HG03571 (cell line): ENCODE measurements around the gene RGS12.
"Not testable (repeated sequence)": the region's sequence is repeated elsewhere in the genome, so short reads cannot be mapped to it uniquely, and the experiment has no call there.

Experiments used
- ATAC-seq: cut with Tn5 transposase; IDR thresholded peaks from one replicate; pipeline ENCODE4 v1.9.1; 2021; ENCODE audit not compliant: unreplicated experiment

The RGS12 gene

DNA sequence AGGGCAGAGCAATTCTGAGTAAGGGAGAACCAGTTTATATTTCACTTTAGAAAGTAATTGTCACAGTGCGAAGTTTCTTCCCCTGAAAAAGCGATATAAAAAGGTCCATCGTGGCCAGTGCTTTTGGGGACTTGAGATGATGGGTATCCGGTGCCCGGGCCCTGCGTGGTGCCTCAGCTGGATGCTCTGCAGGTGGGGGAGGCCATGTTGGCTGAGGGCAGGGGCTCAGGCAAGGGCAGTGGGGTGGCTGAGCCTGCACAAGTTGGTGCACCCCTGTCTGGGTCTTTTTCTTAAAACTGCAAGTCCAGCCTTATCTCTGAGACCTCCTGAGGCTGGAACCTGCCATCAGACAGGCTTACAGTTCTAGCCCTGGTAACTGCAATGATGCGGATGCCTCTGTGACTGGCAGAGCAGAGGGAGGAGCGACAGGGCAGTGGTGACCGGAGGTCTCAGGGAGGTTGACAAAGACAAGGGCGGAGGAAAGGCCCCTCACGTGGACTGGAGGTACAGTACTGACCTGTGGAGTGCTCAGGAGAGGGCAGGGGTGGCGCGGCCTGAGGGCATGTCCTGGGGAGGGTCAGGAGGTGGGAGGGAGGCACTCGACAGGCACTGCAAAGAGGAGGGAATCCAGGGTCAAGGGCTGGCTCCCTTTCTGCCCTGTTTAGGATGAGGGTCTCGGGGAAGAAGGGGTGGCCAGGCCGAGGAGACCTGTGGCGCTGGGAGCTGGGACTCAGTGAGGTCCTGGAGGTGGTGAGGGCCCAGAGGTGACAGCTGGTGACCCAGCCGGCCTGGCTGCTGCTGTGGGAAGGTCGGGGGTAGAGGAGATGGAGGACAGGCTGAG lies 1.8 kb downstream of the RGS12 start:
- no peak for ATAC-seq

DNA sequence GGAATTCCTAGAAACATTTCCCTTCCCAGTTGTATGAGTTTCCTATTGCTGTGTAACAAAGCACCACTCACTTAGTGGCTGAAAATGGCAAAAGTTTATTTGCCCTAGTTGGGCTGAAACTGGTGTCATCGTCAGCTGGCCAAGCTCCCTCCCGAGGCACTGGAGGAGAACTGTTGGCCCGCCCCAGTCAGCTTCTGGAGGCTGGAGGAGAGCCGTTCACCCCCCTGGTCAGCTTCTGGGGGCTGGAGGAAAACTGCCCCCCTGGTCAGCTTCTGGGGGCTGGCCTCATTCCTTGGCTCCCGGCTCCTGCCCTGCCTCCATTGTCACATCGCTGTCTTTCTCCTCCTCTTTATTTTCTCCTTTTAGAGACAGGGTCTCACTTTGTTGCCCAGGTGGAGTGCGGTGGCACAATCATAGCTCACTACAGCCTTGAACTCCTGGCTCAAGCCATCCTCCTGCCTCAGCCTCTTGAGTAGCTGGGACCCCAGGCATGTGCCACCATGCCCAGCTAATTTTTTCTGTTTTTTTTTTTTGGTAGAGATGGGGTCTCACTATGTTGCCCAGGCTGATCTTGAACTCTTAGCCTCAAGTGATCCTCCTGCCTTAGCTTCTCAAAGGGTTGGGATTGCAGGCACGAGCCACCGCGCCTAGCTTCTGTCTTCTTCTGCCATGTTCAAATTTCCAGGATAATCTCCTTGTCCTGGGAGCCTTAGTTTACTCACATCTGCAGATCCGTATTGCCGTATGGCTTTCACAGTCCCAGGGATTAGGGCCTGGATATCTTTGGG lies 3.2 kb downstream of the RGS12 start:
- ATAC-seq, result no peak

DNA sequence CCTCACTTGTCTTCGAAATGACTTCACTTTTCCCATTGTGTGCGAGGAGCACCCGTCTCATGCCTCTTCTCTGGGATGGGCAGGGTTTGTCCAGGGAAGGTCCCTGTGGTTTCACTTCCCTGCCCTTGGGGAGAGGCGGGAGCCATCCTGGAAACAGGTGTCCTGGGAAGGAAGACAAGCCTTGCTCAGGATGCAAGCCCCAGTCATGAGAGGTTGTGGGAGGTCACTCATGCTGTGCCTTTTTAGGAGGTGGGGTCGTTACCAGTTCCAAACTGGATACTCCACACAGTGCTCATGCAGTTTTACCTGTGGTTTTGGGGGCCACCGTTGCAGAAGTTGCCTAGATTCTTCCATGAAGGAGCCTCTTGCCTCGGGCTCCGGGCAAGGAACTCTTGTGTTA lies 3.8 kb downstream of the RGS12 start:
- no peak for ATAC-seq

DNA sequence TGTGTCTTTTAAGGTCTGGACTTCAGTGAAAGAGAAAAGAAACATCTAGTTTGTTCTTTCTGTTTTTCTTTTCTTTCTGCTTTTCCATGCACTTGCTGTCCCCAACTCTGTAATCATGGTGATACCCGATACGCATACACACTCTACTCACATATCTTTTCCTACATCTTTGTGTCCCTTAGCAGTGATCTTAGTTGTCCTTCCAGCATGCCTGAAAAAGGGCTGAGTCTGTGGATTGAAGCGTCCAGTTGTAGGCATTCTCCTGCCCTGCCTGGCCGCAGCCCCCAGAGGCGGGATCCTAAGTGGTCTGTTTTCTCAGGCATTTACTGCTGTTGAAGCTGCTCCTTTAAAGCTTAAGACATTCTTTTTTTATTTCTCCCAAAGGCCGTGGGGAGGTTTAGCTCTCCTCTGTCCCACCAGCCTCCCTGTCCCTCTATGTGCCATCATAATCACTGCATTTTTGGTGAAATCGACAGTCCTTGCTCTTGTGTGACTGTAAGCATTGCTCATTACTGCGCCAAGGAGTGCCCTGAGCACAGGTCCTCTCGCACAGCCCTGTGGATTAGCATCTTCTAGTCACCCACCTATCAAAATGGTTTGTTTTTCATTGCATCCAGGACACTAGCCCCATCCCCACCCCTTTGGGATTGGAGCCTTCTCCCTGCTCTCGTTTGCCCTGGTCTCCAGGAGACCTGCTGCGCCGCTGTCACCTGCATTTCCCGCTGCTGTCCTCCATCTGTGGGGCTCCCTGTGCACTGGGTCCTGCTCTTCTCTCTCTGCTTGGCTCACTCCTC lies 4.4 kb downstream of the RGS12 start:
- no peak for ATAC-seq

DNA sequence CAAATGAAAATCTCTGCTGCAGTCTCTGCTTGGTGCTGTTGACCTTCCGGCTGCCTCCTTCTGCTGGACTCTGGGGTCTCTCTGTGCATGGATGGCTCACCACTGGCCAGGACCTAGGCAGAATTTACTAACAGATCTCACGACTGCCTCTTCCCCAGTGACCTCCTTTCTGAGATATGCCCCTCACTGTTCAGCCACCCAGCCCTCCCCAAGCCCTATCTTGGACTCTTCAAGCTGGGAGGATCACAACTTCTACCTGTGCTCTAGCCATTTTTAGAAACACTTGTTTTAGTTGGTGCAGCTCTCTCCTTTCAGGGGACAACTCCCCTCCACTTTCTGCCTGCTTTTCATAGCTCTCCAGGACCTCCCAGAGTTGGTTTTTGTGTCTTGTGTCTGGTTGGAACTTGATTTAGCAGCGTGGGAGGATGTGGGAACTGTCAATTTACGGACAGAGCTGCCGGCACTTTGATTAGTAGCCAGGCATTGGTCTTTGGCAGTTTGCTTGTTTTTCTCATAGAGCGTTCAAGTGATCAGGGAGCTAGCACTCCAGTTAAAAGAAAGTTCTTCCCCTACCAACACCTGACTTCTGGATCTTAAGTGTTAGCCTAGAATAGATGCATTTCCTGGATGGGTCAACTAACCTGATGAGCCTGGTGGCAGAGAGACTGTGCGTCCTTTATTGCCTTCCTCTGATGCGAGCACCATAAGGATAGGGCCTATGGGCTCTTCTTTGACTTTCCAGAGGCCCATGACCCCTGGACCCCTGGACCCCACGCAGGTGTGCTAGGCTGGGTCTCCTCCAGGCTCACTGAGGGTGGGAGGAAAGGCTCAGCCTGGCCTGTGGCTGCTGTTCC lies 6.5 kb downstream of the RGS12 start:
- ATAC-seq, result no peak

DNA sequence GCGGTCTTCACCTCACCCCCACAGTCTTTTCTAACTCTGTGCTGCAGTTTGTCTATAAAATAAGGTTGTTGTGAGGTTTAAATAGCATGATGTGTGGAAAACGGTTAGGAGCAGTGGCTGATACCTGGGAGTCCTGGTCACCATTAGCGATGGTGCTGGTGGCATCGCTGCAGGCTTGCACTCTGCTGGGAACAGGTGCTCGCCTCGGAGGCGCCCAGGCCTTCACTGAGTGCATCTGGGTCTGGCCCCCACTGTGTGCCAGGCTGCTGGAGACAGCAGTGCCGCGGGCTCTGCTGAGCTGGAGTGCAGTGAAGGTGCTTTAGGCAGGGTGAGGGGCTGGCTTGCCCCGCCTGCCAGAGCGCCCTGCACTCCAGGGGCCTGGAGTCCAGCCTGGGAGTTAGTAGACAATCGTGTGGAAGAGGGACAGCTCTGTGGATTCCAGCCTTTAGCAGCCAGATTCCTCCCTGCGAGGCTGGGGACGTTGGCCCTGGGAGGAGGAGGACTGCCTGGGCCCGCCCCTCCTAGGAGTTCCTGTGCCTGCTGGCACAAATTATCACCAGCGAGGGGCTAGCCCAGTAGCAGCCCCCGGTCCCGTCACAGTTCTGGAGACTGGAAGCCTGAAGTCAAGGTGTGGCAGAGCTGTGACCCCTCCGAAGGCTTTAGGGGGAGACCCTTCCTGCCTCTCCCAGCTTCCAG lies 7.3 kb downstream of the RGS12 start:
- ATAC-seq, result no peak

DNA sequence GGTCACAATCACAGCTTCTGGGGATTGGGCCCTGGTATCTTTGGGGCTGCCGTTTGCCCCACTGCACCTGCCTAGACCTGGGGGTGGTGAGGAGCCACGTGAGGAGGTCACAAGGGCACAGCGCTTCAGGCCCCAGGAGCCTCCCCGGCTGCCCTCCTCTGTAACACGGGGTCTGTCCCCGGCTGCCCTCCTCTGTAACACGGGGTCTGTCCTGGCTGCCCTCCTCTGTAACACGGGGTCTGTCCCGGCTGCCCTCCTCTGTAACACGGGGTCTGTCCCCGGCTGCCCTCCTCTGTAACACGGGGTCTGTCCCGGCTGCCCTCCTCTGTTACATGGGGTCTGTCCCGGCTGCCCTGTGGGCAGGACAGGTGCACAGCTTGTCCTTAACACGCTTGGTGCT lies 8.1 kb downstream of the RGS12 start:
- not testable (repeated sequence) for ATAC-seq

DNA sequence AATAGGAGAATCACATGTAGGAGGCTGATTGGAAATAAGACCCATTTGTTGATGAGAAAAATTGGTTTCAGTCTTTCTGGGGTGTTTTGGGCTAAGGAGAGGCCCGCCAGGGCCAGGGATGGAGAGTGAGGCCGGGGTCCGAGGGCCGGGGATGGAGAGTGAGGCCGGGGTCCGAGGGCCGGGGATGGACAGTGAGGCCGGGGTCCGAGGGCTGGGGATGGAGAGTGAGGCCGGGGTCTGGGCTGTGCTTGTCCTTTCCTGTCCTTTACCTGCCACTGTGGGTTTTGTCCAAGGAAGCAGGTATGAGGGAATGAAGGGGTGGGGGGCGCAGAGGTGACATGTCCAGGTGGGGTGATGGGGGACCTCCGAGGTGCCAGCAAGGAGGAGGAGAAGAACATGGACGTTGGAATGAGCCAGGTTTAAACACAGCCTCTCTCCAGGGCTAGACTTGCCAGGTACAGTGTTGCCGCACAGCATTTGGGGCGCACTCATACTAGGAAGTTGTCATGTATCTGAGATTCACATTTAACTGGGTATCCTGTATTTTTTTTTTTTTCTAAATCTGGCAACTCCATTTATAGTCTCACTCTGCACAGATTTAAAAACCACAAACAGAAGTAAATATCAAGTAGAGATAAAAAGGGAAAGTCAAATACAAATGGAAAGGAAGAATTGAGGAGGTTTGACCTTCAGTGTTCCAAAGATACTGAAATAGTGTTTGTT lies 8.8 kb downstream of the RGS12 start:
- ATAC-seq, result no peak

DNA sequence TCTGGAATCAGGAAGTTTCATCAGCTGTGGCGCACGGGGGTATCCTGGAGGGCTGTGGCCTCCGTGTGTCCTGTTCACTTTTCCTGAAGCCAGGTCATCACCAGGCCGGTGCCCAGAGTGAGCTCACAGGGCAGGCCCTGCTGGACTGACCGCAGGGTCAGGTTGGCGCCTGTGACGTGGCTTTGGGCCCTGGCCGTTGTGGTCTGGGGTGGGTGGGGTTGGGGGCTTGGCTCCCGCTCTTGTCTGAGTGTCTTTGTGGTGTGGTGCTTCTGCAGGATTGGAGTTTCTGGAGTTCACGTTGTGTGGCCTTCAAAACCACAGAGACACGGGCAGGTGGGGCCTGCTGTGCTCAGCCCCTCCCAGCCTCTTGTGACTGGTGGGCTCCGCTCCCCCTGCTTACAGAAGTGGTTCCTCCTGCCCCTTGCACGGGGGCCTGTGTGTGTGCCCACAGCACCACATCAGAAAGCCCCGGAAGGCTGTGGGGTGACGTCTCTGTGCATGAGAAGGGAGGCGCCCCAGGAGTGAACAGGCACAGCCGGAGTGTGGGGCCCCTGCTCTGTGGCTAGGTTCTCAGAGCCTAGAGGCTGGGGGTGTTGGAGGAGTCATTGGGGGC lies 9.5 kb downstream of the RGS12 start:
- peak; percentile 47 for ATAC-seq

DNA sequence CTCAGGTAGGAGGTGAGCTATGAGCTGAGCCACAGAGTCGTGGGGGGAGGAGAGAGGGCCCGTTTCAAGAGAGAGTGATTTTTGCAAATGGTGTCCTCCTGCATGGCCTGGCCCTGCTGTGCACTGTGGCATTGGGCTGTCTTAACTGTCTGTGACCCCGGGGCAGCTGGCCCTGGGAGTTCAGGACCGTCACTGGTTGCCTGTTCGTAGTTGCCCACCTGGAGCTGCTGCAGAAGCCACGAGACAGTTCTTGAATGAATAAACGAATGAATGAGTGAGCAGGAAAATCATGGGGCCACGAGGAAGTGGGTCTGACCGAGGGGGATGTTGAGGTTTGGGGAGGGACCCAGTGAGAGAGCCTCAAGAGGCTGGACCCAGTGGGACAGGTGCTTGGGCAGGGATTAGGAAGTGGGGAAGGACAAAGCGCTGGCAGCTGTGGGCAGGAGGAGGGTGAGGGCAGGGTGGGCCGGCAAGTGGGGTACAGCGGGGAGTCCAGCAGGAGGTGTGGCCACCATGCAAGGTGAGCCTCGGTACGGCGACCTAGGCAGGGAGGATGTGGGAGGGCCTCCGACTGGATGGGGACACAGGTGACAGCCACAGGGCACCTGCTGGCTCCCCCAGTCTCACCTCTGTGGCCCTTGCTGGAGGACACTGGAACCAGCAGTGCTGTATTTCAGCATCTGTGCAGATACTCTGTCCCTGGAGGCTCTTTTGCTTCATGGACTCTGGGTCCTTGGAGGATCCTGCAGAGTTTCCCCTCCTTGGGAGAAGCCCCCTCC lies 10.2 kb downstream of the RGS12 start:
- no peak for ATAC-seq

DNA sequence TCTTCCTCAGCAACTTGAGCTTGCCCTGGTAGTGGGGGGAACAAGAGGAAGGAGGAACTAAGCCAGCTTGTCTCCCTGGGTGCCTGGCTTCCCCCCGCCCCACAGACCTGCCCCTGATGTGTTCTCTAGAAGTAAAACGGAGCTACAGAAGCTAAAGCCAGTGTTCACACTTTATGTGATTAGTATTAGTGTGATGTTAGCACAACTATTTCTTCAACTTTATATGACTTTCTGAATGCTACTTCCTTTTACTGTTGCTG lies 10.7 kb downstream of the RGS12 start:
- ATAC-seq, result no peak

DNA sequence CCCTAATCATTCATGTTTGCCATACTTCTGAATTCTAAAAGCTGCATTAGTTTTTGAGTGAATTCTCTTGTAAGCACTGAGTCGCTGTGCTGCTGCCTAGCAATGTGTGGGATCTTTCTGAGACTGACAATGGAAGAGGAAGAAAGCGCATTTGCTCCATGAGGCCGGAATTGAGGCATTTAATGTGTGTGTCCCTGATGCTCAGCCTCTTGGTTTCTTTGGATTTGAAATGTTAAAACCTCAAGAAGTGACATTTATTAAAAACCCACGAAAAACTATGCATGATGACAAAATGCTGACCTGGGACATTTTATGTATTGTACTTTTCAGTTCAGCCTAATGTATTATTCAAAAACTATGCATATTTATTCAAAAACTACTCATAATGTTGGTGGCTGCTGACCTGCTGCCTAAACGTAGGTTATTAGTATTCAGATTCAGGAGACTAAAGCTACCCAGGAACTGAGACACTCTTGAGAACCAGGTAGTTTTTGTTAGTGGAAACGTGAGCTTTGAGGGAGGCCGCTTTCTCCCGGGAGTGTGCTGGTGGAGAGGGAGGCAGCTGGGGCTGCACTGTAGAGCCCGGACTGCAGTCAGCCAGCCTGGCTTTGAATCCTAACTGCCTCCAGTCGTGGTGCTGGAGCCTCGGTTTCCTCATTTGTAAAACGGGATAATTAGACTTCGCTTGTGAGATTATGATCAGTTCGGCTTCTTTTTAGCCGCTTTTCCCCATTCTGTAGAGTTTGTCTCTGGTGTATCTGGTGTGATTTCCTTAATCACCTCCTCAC lies 11.3 kb downstream of the RGS12 start:
- no peak for ATAC-seq

DNA sequence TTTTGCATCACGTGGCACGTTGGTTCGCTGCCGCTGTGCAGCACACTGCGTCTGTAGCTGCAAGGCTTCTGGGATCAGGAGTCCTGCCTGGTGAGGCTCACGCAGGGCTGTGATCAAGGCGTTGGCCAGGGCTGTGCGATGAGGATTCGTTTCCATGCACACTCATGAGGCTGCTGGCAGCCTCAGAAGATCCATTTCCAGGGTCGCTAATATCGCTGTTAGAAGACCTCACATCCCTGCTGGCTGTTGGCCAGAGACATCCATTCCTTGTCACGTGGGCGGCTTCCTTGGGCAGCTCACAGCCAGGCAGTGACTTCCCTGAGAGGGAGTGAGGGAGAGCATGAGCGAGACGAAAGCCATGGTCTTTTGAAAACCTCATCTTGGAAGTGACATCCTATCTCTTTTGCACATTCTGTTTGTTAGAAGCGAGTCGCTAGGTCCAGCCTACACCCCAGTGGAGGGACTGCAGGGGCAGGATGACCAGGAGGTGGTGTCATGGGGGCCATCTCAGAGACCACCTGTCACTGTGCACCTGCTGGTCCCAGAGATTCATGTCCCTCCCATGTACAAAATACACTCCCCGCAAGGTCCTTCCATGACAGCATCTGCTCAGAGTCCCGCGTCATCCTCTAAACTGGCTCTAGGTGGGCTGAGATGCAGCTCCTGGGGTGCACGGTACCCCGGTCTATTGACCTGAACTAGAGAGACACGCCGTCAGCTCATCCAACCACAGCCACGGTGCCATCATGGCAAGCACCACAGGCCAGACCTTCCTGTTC lies 12.2 kb downstream of the RGS12 start:
- no peak for ATAC-seq

DNA sequence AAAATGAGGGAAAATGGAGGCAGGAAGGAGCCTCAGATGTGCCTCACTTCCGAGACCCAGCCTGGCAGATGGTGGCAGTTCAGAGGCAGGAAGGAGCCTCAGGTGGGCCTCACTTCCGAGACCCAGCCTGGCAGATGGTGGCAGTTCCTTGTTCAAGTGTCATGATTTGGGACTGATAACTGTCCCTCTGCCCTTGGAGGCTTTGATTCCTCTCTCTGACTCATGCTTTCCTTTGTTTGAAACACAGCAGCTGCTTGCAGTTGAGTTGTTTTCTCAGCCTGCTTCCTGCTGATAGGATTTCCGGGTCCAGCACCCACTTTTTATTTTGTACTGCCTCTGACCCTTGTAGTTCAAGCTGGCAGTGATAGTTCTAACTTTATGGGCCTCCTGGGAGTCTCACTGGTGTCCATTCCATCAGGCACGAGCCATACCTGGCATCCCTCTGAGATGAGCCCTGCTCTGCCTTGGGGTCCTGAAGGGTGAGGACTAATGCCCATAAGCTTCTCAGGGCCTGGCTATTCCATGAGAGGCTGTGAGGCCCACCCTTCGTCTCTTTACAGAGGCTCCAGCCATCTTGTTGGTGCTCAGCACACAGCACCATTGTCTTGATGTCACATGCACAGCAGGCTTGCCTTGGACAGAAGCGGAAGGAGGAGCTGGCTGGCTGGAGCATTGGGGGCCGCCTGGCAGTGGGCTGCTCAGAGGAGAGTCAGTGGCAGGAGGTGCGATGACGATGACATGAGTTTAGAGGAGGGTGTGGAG lies 13.0 kb downstream of the RGS12 start:
- ATAC-seq, result no peak

DNA sequence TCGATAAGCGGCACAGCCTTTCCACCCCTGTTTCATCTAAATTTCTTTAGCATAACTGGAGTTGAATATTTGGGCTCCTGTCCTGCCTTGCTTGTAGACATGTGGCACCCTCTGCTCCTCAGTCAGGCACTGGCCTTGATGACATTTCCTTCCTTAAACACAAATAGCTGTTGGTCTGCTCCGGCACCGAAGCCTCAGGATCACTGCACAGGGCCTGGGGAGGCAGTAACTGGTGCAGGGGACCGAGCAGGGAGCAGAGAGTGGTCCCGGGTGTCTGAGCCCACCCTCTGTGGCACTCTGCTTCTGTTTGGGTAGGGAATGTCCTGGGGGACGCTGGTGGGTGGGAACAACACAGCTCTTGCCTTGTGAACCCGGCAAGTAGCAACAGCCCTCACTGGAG lies 13.6 kb downstream of the RGS12 start:
- ATAC-seq, result no peak

DNA sequence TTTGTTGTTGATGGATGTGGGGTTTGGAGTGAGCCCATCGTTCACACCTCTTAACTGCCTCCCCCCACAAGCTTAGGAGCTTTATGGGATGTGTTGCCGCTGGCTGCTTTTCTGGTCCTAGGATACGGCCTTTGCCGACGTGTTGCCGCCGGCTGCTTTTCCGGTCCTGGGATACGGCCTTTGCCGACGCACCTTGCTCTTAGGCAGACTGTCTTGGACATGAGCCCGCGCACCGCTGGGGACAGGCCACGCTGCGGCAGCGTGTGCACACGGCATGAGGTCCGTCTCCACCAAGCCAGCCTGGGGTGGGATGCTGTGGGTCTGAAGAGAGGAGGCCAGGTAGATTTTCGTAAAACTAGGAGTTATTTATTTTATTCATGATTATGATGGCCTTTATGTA lies 14.2 kb downstream of the RGS12 start:
- ATAC-seq, result no peak
